ENCODE measurements around the gene SLC16A2.

DNA sequence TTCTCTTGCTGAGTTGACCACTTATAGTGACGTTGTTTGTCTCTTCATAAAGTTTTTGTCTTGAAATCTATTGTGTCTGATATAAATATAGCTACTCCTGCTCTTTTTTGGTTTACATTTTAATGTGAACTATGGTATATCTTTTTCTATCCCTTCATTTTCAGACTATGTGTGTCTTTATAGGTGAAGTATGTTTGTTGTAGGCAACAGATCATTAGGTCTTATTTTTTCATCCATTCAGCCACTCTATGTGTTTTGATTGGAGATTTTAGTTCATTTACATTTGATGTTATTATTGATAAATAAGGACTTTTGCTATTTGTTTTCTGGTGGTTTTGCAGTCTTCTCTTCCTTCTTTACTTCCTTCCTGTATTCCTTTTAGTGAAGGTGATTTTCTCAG is 44.0 kb upstream of the SLC16A2 start:
- TF ChIP-seq, protein P1, sequence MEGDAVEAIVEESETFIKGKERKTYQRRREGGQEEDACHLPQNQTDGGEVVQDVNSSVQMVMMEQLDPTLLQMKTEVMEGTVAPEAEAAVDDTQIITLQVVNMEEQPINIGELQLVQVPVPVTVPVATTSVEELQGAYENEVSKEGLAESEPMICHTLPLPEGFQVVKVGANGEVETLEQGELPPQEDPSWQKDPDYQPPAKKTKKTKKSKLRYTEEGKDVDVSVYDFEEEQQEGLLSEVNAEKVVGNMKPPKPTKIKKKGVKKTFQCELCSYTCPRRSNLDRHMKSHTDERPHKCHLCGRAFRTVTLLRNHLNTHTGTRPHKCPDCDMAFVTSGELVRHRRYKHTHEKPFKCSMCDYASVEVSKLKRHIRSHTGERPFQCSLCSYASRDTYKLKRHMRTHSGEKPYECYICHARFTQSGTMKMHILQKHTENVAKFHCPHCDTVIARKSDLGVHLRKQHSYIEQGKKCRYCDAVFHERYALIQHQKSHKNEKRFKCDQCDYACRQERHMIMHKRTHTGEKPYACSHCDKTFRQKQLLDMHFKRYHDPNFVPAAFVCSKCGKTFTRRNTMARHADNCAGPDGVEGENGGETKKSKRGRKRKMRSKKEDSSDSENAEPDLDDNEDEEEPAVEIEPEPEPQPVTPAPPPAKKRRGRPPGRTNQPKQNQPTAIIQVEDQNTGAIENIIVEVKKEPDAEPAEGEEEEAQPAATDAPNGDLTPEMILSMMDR (conservative IDR thresholded peaks at IDR 0.05 in 1 of 2, IDR thresholded peaks at IDR 0.05 in 1 of 2; ENCODE audit: extremely low read depth in 1 of 2, insufficient read depth in 1 of 2, low read depth in 1 of 2, low read length in 2 of 2): no peak
- no peak for TF ChIP-seq EZH2 (IDR thresholded peaks at IDR 0.05; ENCODE audit: borderline replicate concordance, low read length)

Measured in mammary epithelial cell (primary cell).